Lower leg skin (tissue), 4 donors: ENCODE data around the gene DCLK2. TPM values are rescaled to one million over a fixed set of nuclear protein-coding genes. Genes with fewer than 3 reads are reported as not detected.

Experiments used
- DNase-seq, 2 donors: peaks; one replicate each; pipeline ENCODE4 v3.0.0-alpha.2; 2019; ENCODE audit warnings: low spot score in 2 of 2
- H3K4me3 ChIP-seq: fragments of 200-600 bp; sonication (generic); 2 replicates; pipeline ENCODE4 v1.5.1; 2017; ENCODE audit warnings: mild to moderate bottlenecking, low read depth; ENCODE audit not compliant: poor library complexity, severe bottlenecking
- POLR2A ChIP-seq, 2 donors: fragments of 450-650 bp; IDR thresholded peaks; one replicate each; pipeline ENCODE4 v1.6.1; 2016 to 2017; ENCODE audit warnings: antibody characterized with exemption in 2 of 2, mild to moderate bottlenecking in 1 of 2, moderate library complexity in 1 of 2
- WGBS, 2 donors: methylation state at CpG; one replicate each; pipeline ENCODE4 v1.1.5; 2018; 5-methylcytosine and 5-hydroxymethylcytosine counted together
- intact Hi-C: fragments of 100-400 bp; cut with DNase I; formaldehyde crosslinking; loops from one replicate; pipeline ENCODE4 v1.15.0; 2023; ENCODE audit warnings: low total_unique reads
- total RNA-seq, 4 donors: library from RNA; depleted of rRNA; stranded (reverse); fragments of >200 nt; gene quantifications; one replicate each; pipeline ENCODE4 v1.1.0, GENCODE V29; 2016
- TF ChIP-seq, protein P1 (sequence below), 3 donors: fragments of 450-650 bp; IDR thresholded peaks; one replicate each; pipeline ENCODE4 v1.5.1; 2016; ENCODE audit warnings: antibody characterized with exemption in 3 of 3, mild to moderate bottlenecking in 3 of 3, moderate library complexity in 2 of 3

Gene DCLK2
- total RNA-seq, 4 donors from 2014 or later, result 0.59 to 2.3 (median 1.5) TPM

DNA sequence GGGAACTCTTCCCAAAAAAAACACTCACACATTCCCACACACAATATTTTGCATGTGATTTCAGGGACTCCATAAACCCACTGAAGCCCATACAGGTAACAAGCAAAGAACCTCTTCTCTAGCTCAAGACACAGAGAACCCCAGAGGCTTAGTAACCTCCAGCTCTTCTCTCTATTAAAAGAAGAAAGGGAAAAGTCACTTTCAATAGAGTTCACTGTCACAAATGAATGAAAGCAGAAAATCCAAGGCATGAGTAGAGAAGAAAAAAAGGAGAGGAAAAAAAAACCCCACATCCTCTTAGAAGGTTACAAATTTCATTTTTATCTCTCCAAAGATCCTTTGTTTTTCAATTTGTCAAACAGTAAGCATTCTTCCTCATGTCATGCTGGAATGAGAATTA lies 30.7 kb upstream of the DCLK2 start:
- TF ChIP-seq POLR2A (IDR thresholded peaks at IDR 0.05), result no peak
- TF ChIP-seq, protein P1, sequence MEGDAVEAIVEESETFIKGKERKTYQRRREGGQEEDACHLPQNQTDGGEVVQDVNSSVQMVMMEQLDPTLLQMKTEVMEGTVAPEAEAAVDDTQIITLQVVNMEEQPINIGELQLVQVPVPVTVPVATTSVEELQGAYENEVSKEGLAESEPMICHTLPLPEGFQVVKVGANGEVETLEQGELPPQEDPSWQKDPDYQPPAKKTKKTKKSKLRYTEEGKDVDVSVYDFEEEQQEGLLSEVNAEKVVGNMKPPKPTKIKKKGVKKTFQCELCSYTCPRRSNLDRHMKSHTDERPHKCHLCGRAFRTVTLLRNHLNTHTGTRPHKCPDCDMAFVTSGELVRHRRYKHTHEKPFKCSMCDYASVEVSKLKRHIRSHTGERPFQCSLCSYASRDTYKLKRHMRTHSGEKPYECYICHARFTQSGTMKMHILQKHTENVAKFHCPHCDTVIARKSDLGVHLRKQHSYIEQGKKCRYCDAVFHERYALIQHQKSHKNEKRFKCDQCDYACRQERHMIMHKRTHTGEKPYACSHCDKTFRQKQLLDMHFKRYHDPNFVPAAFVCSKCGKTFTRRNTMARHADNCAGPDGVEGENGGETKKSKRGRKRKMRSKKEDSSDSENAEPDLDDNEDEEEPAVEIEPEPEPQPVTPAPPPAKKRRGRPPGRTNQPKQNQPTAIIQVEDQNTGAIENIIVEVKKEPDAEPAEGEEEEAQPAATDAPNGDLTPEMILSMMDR (IDR thresholded peaks at IDR 0.05), result no peak
- intact Hi-C loops, result no loop called here
- no peak overlapping the region for H3K4me3 ChIP-seq
- no peak for DNase-seq

DNA sequence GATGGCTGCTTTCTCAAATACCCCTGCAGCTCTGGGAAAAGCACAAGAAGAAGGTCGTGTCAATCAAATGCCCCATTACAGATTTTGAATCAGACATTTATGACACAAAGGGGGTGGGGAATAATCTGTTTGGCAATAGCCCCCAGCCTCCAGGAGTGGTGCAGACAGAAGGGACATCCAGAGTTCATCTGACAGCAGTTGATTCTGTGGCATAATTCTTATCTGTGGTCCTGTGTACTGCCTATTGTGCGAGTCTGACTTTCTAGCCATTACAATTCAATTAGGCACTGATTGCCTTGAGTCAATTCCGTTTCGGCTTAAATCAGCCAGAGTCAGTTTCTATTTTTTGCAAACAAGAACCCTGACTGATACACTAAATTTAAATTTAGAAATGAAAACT lies 28.6 kb upstream of the DCLK2 start:
- intact Hi-C loops, result no loop called here
- no peak overlapping the region for H3K4me3 ChIP-seq
- TF ChIP-seq, protein P1 (IDR thresholded peaks at IDR 0.05), result no peak
- TF ChIP-seq POLR2A (IDR thresholded peaks at IDR 0.05), result no peak
- DNase-seq, result no peak
- WGBS, 2 donors, result 87 to 89% methylated on average over 4 of the region's 4 CpGs

DNA sequence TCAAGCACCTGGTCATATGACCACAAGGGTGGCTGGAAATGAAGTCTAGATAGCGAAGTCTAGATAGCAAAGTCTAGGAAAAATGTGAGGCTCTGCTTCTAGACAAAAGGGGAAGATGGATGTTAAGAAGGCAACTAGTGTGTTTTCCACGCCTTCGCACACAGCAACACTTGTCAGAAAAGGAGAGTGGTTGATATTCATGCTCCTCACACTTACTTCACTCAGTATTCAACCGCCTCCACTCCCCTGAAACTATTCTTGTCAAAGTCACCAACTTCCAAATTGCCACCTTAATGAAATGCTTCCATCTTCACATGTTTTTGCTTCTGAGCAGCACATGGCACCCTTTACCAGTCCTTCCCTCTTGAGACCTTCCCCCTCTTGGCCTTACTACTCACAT lies 27.7 kb upstream of the DCLK2 start:
- no peak overlapping the region for H3K4me3 ChIP-seq
- WGBS, 2 donors, result 90 to 93% methylated on average over 4 of the region's 4 CpGs
- TF ChIP-seq POLR2A (IDR thresholded peaks at IDR 0.05), result no peak
- TF ChIP-seq, protein P1 (IDR thresholded peaks at IDR 0.05), result no peak
- DNase-seq, result no peak
- intact Hi-C loops, result no loop called here

DNA sequence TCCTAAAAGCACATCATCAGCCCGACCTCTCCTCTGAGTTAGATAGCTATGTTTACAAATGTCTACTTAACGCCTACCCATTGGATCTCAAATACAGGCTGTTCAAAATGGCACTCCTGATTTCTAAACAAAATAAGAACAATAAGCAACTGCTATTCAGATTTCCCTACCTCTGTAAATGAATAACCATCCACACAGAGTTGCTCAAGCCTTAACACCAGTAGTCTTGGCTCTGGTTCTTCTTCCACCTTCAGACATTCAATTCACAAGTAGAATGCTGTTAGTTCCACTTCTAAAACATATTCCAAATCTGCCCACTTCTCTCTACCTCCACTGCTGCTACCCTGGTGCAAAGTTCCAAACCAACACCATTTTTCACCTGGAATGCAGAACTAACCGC lies 27.1 kb upstream of the DCLK2 start:
- intact Hi-C loops, result no loop called here
- no peak for DNase-seq
- no peak overlapping the region for H3K4me3 ChIP-seq
- TF ChIP-seq, protein P1 (IDR thresholded peaks at IDR 0.05), result no peak
- no peak for TF ChIP-seq POLR2A (IDR thresholded peaks at IDR 0.05)
- WGBS, 2 donors, result 94 to 95% methylated on average over 3 of the region's 3 CpGs

DNA sequence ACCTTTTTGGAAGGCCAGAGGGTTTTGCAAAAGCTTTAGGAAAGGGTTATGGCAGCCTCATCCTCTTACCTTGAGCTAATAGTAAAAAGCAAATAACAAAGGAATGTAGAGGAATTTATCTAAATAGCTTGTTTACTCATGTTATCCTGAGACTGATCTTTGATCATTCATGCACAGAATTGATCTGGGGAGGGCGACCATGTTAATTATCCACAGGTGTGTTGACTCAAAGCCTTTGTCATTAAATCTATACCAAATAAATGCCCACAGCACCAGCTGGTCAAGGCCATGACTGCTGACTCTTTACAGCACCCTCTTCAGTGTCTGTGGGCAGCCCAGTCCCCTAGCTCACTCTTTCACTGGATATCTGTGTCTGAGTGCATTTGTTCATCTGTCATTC lies 22.8 kb upstream of the DCLK2 start:
- intact Hi-C loops, result no loop called here
- WGBS, 2 donors, result 86 to 91% methylated on average over 1 of the region's 1 CpG
- DNase-seq, result no peak
- no peak overlapping the region for H3K4me3 ChIP-seq
- TF ChIP-seq, protein P1 (IDR thresholded peaks at IDR 0.05), result no peak
- TF ChIP-seq POLR2A (IDR thresholded peaks at IDR 0.05), result no peak

DNA sequence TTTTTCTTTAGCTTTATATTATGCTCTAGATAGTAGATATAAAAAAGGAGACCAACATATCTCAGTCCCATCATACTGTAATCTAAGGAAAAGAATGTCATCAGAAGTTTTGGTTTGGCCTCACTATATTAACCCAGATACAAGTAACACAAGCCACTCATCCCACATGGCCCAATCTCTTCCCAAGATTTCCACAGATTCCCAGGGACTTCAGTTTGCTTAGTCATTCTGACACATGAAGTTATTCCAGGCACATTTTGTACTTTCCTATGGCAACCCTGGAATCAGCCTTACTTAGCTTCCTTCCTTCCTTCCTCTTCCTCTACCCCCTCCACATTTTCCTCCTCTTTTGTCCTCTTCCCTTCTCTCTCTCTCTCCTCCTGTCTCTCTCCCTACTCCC lies 21.7 kb upstream of the DCLK2 start:
- DNase-seq, result no peak
- TF ChIP-seq, protein P1 (IDR thresholded peaks at IDR 0.05), result no peak
- no peak for TF ChIP-seq POLR2A (IDR thresholded peaks at IDR 0.05)
- H3K4me3 ChIP-seq, result no peak overlapping the region
- intact Hi-C loops, result no loop called here
